Type B pancreatic cell (in vitro differentiated cells): ENCODE results near the gene AIMP1. TPM values are rescaled to one million over a fixed set of nuclear protein-coding genes. Genes with fewer than 3 reads are reported as not detected.
A peak's percentile ranks its signal among the peaks of the same experiment; 100 is the strongest.

Experiments used
- DNase-seq: peaks from one replicate; pipeline ENCODE4 v3.0.0; 2021; ENCODE audit warnings: mixed read lengths; ENCODE audit not compliant: unreplicated experiment; ENCODE audit errors: extremely low spot score
- H3K27ac Mint-ChIP-seq: 2 replicates; pipeline ENCODE4 v1.8.0; 2021; ENCODE audit warnings: mild to moderate bottlenecking, mixed read lengths
- H3K27me3 Mint-ChIP-seq: 2 replicates; pipeline ENCODE4 v1.8.0; 2021; ENCODE audit warnings: mixed read lengths
- H3K36me3 Mint-ChIP-seq: 2 replicates; pipeline ENCODE4 v1.8.0; 2021; ENCODE audit warnings: mixed read lengths
- H3K4me1 Mint-ChIP-seq: one replicate; pipeline ENCODE4 v1.8.0; 2021; ENCODE audit warnings: mixed read lengths; ENCODE audit not compliant: unreplicated experiment
- H3K4me3 Mint-ChIP-seq: 2 replicates; pipeline ENCODE4 v1.8.0; 2021; ENCODE audit warnings: mild to moderate bottlenecking, mixed read lengths
- H3K9me3 Mint-ChIP-seq: 2 replicates; pipeline ENCODE4 v1.8.0; 2021; ENCODE audit warnings: mixed read lengths
- CTCF ChIP-seq: fragments of 200-600 bp; sonication (generic); conservative IDR thresholded peaks from 2 replicates; pipeline ENCODE4 v1.5.0; 2021; ENCODE audit warnings: antibody characterized with exemption, mild to moderate bottlenecking
- total RNA-seq: library from RNA; stranded (reverse); gene quantifications from 2 replicates; pipeline ENCODE4 v1.2.1, GENCODE V29; 2021; ENCODE audit warnings: low replicate concordance

The AIMP1 gene
- total RNA-seq, 1 donor from 2014 or later = 42.1 TPM

DNA sequence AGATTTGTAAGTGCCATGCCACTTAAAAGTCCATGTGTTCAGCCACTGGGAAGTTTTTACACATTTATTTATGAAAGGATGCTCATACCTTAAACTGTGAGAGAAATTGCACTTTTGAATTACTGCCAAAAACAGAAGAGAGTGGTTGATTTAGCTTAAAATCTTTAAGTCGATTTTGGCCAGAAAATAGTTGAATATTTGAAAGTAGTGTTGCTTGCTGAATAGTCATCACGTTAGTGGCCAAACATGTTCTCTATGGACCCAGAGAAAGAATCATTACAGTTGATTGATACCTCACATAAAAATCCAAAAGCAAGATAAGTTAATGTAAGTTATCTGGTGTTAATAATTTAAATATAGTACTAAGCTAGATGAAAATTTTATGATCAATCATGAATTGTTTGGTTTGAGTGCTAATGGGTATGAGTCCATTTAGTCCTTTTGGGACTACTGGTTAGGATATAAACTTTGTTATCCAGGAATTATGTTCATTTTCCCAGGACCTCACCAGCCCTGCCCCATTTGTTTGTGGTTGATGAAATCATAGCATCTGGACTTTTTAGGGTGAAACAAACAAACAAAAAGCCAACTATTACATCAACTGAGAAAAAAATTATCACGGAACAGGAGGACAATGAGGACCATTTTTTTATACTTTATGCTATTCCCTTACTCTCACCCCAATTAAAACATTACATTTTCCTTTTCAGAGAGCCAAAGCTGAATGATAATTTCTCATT is 45.9 kb downstream of the AIMP1 start:
- no peak overlapping the region for H3K4me3 Mint-ChIP-seq
- H3K27me3 Mint-ChIP-seq = no peaks in the 10 kb centered on the region
- H3K36me3 Mint-ChIP-seq = no peaks in the 10 kb centered on the region
- no peak for DNase-seq
- H3K27ac Mint-ChIP-seq = no peak overlapping the region
- no peaks in the 10 kb centered on the region for H3K4me1 Mint-ChIP-seq
- H3K9me3 Mint-ChIP-seq = no peaks in the 10 kb centered on the region
- no peak for TF ChIP-seq CTCF

GRCh38 chr4:106364282-106364681 is 47.9 kb downstream of the AIMP1 start:
- no peak overlapping the region for H3K27ac Mint-ChIP-seq
- no peak for DNase-seq
- peaks cover 1% of the 10 kb centered on the region for H3K4me1 Mint-ChIP-seq
- TF ChIP-seq CTCF = no peak
- H3K36me3 Mint-ChIP-seq = no peaks in the 10 kb centered on the region
- no peak overlapping the region for H3K4me3 Mint-ChIP-seq
- H3K9me3 Mint-ChIP-seq = no peaks in the 10 kb centered on the region
- H3K27me3 Mint-ChIP-seq = no peaks in the 10 kb centered on the region

- Mint-ChIP-seq H3K9me3 (no peaks in the 10 kb centered on the region), H3K4me1 (peaks cover 3% of the 10 kb centered on the region), H3K27ac (no peak overlapping the region), H3K4me3 (no peak overlapping the region), H3K36me3 (no peaks in the 10 kb centered on the region), H3K27me3 (no peaks in the 10 kb centered on the region)
- TF ChIP-seq CTCF = no peak
- no peak for DNase-seq
Measured at GRCh38 chr4:106365613-106366012, 49.3 kb downstream of the AIMP1 start.

GRCh38 chr4:106366026-106366425 is 49.7 kb downstream of the AIMP1 start:
- TF ChIP-seq CTCF = no peak
- no peak for DNase-seq
- no peak overlapping the region for H3K4me3 Mint-ChIP-seq
- H3K9me3 Mint-ChIP-seq = no peaks in the 10 kb centered on the region
- H3K27ac Mint-ChIP-seq = no peak overlapping the region
- H3K4me1 Mint-ChIP-seq = peaks cover 3% of the 10 kb centered on the region
- no peaks in the 10 kb centered on the region for H3K36me3 Mint-ChIP-seq
- H3K27me3 Mint-ChIP-seq = no peaks in the 10 kb centered on the region

GRCh38 chr4:106367072-106367471 is 50.7 kb downstream of the AIMP1 start:
- Mint-ChIP-seq H3K27me3 (no peaks in the 10 kb centered on the region), H3K4me1 (peaks cover 3% of the 10 kb centered on the region), H3K27ac (peak overlapping the region; percentile 9), H3K36me3 (no peaks in the 10 kb centered on the region), H3K4me3 (no peak overlapping the region), H3K9me3 (no peaks in the 10 kb centered on the region)
- DNase-seq = no peak
- no peak for TF ChIP-seq CTCF
